ENCODE data around the gene BARX2.
A peak's percentile ranks its signal among the peaks of the same experiment; 100 is the strongest.
"Not testable (repeated sequence)": the region's sequence is repeated elsewhere in the genome, so short reads cannot be mapped to it uniquely, and the experiment has no call there.

The BARX2 gene, protein sequence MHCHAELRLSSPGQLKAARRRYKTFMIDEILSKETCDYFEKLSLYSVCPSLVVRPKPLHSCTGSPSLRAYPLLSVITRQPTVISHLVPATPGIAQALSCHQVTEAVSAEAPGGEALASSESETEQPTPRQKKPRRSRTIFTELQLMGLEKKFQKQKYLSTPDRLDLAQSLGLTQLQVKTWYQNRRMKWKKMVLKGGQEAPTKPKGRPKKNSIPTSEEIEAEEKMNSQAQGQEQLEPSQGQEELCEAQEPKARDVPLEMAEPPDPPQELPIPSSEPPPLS

DNA sequence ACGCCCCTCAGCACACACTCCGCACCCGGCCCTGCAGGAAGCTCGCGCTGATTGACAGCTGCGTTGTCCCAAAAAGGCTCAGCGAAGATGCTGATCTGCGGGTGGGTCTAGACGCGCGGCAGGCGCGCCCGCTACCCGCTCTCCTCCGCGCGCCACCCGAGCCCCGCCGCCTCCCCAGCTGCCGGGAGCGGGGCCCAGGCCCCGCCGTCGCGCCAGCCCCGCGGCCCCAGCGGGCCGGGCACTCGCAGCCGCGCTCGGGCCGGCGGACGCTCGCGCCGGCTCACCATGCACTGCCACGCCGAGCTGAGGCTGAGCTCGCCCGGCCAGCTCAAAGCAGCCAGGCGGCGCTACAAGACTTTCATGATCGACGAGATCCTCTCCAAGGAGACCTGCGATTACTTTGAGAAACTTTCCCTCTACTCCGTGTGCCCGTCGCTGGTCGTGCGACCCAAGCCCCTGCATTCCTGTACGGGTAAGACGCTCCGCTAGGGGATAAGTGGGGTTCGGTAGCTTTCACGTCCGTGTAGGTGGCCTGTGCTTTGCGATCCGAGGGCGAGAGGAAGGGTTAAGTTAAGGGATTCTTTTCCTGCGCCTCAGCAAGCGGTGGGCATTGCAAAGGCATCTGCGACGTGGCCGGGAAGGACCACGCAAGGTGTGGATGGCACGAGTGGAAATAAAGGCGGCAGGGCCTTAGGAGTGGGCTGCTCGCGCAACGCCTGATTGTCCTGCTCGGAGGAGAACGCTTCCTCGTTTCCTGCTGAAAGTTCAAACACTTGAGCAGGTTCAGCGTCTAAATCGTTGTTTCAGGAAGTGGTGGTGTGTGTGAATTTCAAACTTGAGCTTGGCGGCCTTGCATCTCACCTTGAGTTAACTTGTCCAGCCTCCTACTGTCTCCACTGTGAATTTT, at the start of gene BARX2:
Gene BARX2 (plus strand): TSS at position 98 of the 907 bp plus-strand sequence. CDS start 188 bp downstream, at position 286.
- peak; percentile 53 for DNase-seq (ENCODE audit: low read depth)

DNA sequence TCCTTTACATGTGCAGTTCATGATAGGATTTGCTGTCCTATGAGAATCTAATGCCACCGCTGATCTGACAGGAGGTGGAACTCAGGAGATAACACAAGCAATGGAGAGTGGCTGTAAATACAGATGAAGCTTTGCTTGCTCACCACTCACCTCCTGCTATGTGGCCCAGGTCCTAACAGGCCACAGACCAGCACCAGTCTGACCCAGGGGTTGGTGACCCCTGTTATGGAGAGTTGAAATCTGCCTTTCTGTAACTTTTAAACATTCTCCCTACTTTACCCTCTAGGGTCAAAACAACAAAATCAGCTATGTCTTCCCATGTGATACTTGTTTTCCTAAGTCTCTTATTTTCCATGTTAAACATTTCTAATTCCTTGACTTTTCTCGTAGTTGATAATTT, 48.7 kb upstream of the BARX2 start:
- no peak for DNase-seq (ENCODE audit: low read depth)

DNA sequence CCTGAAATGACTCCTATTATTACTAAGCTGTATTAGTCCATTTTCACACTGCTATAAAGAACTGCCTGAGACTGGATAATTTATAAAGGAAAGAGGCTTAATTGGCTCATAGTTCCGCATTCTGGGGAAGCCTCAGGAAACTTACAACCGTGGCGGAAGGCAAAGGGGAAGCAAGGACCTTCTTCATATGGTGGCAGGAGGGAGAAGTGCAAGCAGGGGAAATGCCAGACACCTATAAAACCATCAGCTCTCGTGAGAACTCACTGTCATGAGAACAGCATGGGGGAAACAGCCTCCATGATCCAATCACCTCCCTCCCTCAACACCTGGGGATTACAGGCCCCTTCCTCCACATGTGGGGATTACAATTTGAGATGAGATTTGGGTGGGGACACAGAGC, 47.9 kb upstream of the BARX2 start:
- not testable (repeated sequence) for DNase-seq (ENCODE audit: low read depth)

DNA sequence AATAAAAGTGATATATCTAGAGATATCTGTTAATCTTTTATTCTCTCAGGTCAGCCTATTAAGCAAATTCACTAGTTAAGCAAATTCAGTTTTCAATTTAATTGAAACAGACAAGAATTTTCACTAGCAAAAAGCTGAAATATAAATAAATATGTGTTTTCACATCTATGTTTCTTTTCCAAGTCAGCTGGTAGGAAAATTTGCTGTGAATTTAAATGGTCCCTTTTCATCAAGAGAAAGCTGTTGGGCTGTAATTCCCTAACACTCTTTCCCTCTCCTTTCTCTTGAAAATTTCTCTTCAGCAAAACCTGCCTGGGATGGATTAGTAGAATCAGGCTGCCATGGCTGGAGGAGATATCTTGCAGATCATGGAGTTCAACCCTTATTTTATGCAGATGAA, 46.9 kb upstream of the BARX2 start:
- DNase-seq (ENCODE audit: low read depth), result no peak

DNA sequence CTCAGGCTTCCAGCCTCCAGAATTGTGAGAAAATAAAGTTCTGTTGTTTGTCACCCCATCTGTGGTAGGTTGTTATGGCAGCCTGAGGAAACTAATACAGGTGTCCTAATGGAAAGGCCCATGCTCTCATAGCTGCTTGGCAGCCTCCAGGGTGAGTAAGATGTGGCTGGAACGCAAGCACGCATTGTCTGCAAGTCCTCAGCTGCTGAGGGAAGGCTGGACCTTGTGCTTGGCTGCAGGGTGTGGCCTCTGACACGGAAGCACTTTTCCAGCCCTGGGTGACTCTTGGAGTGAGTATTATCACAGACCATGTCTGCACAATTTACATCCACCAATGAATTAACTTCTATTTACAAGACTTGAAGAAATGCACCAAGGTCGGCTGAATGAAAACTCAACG, 44.4 kb upstream of the BARX2 start:
- no peak for DNase-seq (ENCODE audit: low read depth)

DNA sequence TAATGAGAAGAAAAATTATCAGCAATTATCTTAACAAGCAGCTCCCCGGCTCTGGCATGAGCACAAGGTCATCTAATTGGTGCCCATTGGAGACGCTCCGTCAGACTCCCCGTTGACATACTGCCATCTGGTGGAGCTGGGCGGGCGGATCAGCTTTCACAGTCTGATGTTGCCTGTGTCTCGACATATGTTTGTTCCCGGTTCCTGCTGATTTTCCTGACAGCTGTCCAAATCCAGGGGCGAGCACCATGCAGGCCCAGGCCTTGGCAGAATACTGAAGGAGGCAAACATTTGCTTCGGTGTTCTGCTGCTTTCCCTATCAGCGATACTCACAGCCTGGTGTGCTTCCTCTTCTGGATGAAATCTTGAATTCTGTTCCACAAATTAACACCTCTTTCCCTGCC, 43.8 kb upstream of the BARX2 start:
- peak; percentile 80 for DNase-seq (ENCODE audit: low read depth)

DNA sequence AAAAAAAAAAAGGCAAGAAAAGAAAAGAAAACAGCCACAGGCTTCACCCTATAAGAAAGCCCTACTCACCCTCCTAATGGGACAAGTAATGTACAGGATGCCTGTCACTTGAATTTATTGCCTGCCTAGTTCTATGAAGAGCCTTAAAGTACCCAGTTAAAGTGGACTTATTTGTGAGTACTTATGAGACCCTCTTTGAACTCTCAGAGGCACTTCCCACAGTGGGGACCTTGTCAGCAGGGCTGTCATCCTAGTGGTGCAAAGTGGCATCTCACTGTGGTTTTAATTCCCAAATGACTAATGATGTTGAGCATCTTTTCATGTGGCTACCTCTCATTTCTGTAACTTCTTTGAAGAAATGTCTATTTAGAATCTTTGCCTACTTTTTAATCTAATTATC, 41.8 kb upstream of the BARX2 start:
- DNase-seq (ENCODE audit: low read depth), result peak; percentile 28

DNA sequence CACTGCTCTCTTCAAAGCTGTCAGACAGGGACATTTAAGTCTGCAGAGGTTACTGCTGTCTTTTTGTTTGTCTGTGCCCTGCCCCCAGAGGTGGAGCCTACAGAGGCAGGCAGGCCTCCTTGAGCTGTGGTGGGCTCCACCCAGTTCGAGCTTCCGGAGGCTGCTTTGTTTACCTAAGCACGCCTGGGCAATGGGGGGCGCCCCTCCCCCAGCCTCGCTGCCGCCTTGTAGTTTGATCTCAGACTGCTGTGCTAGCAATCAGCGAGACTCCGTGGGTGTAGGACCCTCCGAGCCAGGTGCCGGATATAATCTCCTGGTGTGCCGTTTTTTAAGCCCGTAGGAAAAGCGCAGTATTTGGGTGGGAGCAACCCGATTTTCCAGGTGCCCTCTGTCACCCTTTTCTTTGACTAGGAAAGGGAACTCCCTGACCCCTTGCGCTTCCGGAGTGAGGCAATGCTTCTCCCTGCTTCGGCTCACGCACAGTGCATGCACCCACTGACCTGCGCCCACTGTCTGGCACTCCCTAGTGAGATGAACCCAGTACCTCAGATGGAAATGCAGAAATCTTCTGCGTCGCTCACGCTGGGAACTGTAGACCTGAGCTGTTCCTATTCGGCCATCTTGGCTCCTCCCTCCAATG, 31.2 kb upstream of the BARX2 start:
- DNase-seq (ENCODE audit: low read depth), result not testable (repeated sequence)

DNA sequence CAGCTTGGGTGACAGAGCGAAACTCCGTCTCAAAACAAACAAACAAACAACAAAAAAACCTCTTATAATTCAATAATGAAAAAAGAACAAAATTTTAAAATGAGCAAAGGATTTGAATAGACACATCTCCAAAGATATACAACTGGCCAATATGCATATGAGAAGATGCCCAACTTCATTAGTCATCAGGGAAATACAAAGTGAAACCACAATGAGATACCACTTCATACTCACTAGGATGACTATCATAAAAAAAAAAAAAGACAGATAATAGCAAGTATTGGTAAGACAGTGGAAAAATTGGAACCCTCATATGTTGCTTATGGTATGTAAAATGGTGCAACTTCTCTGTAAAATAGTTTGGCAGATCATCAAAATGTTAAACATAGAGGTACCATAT, 28.7 kb upstream of the BARX2 start:
- peak; percentile 55 for DNase-seq (ENCODE audit: low read depth)

DNA sequence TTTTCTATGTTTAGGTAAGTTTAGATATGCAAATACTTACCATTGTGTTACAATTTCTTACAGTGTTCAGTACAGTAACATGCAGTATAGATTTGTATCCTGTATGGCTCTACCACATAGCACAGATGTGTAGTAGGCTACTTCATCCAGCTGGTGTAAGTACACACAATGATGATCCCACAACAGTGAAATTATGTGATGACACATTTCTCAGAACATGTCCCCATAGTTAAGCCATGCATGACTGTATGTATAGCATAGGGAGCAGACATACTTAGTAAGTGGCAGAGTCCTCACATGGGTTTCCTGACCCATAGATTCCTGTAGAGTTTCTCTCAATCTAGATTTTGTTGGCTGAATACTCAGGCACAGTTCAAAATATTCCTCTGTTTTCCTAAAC, 26.8 kb upstream of the BARX2 start:
- no peak for DNase-seq (ENCODE audit: low read depth)

DNA sequence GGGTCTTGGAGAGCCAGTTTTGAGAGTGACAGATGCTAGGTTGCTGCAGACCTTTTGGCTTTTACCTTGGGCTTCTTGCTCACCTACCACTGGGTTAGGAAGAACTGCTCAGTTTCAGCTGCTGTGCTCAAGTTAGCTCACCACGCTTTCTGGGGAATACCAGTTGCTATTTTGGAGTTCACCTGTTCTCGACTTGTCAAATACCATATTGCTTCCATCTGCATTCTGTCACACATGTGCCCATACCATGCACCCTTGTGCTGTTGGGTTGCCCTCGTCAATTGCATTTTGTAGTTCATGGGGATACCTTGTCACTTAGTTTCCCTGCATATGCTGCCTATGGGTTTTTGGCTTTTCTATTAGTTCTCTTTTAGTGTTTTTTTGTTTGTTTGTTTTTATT, 23.0 kb upstream of the BARX2 start:
- DNase-seq (ENCODE audit: low read depth), result no peak

DNA sequence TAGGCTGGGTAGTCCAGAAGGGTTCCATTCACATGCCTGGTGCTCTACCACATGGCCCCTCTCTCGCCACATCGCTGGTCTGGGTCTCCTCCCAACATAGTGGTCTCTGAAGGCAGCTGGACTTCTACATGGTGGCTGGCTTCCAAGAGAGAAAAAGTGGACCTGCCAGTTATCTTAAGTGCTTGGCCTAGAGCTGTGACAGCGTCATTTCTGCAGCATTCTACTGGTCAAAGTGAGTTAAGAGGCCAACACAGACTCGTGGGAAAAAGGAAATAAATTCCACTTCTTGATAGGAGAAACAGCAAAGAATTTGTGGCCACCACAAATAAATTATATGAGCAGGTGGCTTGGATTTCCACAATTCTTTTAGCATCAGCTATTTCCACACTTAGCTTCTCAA, 21.0 kb upstream of the BARX2 start:
- no peak for DNase-seq (ENCODE audit: low read depth)

DNA sequence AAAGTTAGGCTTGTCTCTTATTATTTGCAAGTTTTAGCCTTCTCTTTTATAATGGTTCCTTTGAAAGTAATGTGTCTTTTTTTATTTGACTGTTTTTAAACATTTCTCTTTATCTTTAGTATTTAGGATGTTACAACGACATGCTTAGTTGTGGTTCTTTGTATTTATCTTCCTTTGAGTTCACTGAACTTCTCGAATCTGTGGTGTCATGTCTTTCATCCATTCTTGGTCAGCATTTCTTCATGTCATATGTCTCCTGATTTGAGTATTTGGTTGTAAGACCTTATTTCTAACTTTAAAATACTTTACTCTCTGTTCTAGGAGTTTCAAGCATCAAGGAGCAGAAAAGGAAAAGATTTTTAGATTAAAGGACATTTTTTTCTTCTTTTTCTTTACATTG, 15.9 kb upstream of the BARX2 start:
- no peak for DNase-seq (ENCODE audit: low read depth)

DNA sequence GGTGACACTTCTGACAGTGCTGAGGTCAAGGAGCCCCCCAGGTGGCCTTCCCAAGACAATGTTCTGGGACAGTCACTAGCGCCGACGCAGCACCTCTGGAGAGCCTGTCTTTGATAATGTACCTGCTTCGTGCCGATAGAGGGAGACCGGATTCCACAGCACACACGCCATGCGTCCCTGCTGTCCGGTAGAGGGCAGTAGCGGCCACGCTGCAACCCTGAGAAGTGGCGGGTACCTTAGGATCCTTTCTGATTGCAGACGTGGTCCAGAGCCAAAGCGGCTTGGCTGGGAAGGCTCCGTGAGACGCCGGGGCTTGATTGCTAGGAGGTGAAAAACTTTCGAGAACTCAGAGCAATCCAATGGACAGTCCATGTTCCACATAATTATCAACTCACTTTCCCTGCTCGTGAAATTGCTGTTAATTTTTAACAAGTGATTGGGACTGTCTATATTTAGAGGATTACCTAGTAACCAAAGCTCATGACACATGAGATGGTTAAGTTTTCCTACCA, 11.4 kb upstream of the BARX2 start:
- peak; percentile 85 for DNase-seq (ENCODE audit: low read depth)

DNA sequence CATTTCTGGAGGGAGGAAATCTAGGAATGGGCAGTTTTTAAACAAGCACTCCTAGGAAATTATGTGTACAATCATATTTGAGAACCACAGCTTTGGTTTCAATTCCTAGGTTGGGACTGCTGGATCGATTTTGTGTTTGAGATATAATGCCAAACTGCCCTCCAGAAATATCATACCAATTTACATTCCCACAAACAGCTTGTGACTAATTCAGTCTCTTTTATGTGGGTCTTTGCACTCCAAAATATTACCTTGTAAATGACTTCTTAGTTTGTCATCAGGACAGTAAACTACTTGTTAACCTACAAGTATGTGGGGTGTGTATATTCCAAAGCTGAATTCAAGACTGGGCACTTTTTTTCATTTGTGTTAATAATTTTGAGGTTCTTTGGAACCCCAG, 9.8 kb upstream of the BARX2 start:
- DNase-seq (ENCODE audit: low read depth), result no peak

DNA sequence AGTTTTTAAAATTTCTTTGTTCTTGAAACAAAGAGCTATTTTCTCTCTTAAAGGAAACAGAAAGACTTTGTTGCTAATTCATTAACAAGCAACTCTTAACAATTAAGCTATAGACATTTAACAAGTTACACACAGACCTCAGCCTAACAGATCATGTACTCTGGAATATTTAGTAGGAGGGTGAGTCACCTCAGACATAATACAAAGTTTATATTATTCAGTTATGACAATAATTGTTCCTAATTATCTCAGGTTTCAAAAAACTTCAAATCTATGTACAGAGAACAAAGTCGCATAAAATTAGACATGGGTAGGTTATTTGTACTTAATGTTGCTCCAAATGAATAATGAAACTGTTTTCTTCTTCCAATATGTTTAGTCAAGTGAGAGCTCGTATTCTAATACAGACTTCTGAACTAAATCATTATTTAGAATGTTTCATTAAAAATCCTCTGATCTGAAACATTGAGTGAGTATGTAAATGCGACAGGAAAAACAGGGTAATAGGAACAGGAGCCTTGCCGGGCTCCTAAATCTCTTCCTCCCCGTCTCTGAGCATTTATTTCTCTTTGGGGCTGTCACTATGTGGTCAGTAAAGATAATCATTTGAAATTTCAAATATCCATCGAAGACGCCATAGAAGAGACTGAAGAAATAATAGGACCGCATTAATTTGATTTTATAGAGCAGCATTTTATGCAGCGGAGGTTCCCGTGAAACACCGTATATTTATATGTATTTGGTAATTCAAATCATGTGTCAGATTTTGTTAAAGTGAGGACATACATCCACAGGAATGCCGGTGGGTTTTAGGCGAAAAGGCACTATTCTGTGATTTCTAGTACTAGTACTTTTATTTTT, 8.7 kb upstream of the BARX2 start:
- DNase-seq (ENCODE audit: low read depth), result no peak

DNA sequence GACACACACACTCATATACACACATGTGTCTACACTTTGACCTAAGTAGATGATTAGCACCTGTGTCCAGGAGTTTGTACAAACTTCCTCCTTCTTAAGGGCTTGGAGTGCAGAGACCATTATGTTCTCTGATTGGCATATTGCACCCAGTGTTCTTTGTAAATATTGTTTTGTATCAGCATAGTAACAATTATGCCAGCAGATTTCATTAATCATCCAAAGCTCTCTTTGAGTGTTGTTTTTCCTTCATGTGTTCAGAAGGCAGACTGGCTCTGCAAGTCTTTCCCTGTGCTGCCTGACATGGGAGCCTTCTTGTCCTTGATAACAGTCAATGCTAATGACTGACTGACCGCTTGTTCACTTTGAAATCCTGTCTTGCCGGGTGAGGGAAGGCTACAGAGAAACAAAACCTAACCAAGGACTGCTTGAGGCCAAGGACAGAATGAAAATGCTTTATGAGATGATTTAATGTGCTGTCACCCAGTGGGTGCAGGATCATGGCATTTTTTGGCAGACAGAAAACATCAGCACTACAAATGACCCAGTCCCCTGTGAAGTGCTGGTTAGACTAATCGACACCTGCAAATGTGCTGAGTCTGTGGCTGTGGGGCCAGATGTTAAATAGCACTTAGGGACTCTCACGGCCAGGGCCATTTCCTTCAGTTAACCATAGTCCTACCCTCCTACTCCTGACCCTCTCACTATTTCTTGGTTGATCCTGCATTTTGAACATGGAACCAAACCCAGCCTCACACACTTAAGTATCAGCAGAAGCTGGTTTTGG, 6.6 kb upstream of the BARX2 start:
- DNase-seq (ENCODE audit: low read depth), result no peak

DNA sequence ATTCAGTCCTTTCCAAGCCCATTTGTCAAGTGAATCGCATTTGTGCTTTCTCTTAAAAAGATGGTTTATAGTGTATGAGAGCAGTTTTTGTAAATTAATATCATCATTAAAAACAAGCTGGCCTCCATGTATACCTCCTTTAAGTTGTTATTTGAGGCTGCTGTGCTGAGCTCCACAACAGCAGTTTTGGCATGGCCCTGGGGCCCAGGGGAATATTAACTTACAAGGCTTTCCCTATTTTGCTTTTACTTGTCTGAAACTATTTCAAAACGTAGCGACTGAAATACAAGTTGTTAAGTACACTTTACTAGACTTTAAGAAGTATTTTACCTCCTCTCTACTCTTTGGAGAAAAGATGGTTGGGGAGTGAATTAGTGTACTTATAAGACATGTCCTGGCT, 4.9 kb upstream of the BARX2 start:
- DNase-seq (ENCODE audit: low read depth), result no peak

DNA sequence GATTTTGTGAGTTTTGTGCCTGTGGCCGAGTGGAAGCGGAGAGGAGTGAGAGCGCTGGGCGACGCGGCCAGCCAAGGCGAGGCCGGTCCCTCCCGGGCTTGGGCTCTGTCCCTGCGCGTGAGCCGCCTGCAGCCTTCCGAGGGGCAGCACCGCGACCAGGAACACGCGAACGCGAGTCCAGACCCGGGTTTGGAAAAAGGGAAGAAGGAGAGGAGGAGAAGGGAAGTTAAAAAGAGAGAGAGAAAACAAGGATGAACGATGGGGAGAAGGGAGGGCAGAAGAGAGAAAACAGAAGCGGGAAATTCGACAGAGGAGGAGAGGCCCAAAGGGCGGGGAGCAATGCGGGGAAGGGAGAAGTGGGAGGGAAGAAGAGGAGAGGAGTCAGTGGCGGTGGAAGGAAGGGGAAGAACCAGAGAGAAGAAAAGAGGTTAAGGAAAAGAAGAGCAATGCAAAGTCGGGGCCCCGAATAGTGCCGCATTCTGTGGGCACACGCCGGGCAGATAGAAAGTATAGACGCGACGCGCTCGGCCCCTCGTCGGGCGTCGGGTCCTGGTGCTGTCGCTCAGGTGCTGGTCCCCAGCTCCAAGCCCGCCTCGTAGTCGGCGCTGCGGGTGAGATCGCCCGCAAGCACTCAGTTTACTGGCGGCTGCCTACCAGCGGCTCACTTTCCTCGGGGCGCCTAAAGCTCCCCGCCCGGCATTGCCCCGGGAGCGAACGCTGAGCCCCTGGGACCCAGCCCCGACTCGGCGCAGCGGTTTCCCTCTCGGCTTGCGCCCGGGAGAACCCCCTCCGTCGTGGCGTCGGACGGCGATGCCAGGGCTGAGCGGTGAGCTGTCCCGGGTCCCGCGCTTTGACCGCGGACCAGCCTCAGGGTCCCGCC, 2.8 kb upstream of the BARX2 start:
- no peak for DNase-seq (ENCODE audit: low read depth)

DNA sequence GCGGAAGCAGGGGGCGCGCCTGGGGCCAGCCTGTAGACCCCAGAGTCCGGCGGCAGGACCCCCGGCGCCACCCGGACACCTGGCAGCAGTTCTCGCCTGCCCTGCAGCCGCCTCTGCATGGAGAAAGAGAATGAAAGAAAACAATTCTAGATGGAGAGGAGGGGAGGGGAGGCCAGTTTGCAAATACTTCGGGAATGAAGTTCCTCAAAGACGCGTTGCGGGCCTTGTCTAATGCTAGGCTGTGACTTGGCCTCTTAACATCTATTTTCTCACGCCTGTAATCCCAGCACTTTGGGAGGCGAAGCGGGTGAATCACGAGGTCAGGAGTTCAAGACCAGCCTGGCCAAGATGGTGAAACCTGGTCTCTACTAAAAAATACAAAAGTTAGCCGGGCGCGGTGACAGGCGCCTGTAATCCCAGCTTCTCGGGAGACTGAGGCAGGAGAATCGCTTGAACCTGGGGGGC, 2.1 kb upstream of the BARX2 start:
- DNase-seq (ENCODE audit: low read depth), result peak; percentile 13

All from ELR (cell line).